ENCODE data around the gene RASGRP2.

Gene RASGRP2

GRCh38 chr11:64688534-64688982, 55.4 kb downstream of the RASGRP2 start:
- TF ChIP-seq CTCF (IDR thresholded peaks at IDR 0.05; ENCODE audit: borderline replicate concordance, control extremely low read depth, extremely low read depth, insufficient read depth, missing control alignments), result peak; percentile 80
- DNase-seq (ENCODE audit: low spot score), result peak; percentile 93
- in situ Hi-C loops (cut with MboI; ENCODE audit: low sequenced_read_pairs, unreplicated experiment), result no loop called here

DNA sequence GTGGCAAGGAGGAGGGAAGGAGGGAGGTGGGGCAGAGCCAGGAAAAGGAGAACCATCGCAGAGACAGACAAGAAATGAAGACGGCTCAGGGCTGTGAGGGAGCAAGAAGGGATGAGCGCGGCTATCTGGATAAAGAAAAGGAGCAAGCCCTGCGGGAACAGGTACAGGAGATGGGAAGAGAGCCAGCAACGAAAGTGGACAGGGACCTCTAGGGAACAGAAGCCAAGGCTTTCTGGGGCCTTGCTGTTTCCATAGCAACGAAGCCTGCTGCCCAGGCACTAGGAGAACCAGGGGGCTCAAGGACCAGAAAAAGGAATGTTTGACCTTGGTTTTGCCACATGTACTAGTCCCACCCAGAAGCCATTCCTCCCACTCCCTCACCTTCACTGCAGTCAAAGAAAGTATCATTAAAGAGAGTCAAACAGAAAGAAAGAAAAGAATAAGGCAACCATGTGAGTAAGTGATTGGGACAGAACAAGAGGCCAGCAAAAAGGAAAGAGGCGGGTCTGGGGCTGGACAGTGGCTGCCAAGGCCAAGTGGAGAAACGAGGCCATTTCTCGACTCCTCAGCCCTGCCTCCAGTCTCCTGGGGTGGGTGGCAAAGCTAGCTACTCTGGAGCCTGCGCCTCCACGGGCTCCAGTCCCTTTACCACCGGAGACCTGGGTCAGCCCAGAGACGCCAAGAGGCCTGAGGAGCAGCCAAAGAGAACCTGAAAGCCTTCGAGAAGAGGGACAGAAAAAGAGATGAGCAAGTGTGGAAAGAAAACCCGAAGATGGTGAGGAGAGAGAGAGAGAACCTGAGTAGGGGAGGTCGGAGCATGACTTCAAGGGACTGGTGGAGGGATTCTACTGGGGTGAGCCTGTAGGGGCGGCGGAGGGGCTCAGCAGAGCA, 56.1 kb downstream of the RASGRP2 start:
- TF ChIP-seq CTCF (IDR thresholded peaks at IDR 0.05; ENCODE audit: borderline replicate concordance, control extremely low read depth, extremely low read depth, insufficient read depth, missing control alignments), result no peak
- in situ Hi-C loops (cut with MboI; ENCODE audit: low sequenced_read_pairs, unreplicated experiment), result no loop called here
- DNase-seq (ENCODE audit: low spot score), result no peak

- TF ChIP-seq CTCF (IDR thresholded peaks at IDR 0.05; ENCODE audit: borderline replicate concordance, control extremely low read depth, extremely low read depth, insufficient read depth, missing control alignments), result no peak
- DNase-seq (ENCODE audit: low spot score), result no peak
- in situ Hi-C loops (cut with MboI; ENCODE audit: low sequenced_read_pairs, unreplicated experiment), result no loop called here
These were observed 56.7 kb downstream of the RASGRP2 start for GRCh38 chr11:64687204-64687603.

GRCh38 chr11:64686466-64687170, 57.3 kb downstream of the RASGRP2 start:
- no peak for DNase-seq (ENCODE audit: low spot score)
- in situ Hi-C loops (cut with MboI; ENCODE audit: low sequenced_read_pairs, unreplicated experiment), result no loop called here
- TF ChIP-seq CTCF (IDR thresholded peaks at IDR 0.05; ENCODE audit: borderline replicate concordance, control extremely low read depth, extremely low read depth, insufficient read depth, missing control alignments), result no peak

DNA sequence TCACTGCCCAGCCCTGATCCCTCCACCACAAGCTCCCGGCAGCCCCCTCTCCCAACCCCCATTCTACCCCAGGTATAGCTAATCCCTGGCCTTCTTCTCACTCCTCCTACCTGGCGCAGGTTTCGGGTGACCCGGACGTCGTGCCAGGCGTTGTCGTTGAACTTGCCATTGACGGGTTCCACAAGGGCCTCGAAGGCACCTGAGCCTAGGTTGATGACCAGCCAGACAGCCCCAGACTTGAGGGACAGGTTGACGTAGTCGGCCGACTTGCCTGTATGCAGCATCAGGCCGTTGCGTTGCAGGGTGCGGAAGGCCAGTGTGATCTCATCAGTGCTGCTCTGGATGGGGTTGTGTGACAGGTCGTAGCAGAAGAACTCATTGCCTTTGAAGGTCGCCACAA, 58.4 kb downstream of the RASGRP2 start:
- DNase-seq (ENCODE audit: low spot score), result no peak
- TF ChIP-seq CTCF (IDR thresholded peaks at IDR 0.05; ENCODE audit: borderline replicate concordance, control extremely low read depth, extremely low read depth, insufficient read depth, missing control alignments), result no peak
- in situ Hi-C loops (cut with MboI; ENCODE audit: low sequenced_read_pairs, unreplicated experiment), result no loop called here

DNA sequence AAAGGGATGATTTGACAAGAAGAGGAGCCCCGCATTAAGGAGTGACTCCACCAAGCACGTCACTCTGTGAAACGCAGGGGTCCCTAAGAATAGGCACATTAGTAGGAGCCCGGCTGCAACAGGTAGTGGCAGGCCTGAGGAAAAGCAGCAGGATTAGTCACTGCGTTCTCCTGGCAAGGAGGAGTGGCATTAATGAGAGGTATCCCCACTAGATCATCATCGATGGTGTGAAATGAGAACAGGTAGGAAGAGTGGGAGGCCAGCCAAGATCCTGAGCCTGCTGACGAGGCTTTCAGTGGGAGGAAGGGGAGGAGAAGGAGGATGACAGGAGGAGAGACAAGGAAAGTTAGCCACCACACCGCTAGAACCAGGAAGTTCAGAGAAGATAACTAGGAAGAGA, 59.6 kb downstream of the RASGRP2 start:
- TF ChIP-seq CTCF (IDR thresholded peaks at IDR 0.05; ENCODE audit: borderline replicate concordance, control extremely low read depth, extremely low read depth, insufficient read depth, missing control alignments), result no peak
- in situ Hi-C loops (cut with MboI; ENCODE audit: low sequenced_read_pairs, unreplicated experiment), result no loop called here
- DNase-seq (ENCODE audit: low spot score), result no peak

Measured in GM13976 (cell line).